ENCODE measurements around the gene PYGO2. TPM values are rescaled to one million over a fixed set of nuclear protein-coding genes. Genes with fewer than 3 reads are reported as not detected.

The PYGO2 gene, protein sequence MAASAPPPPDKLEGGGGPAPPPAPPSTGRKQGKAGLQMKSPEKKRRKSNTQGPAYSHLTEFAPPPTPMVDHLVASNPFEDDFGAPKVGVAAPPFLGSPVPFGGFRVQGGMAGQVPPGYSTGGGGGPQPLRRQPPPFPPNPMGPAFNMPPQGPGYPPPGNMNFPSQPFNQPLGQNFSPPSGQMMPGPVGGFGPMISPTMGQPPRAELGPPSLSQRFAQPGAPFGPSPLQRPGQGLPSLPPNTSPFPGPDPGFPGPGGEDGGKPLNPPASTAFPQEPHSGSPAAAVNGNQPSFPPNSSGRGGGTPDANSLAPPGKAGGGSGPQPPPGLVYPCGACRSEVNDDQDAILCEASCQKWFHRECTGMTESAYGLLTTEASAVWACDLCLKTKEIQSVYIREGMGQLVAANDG
- total RNA-seq, result 27.4 TPM
- long read RNA-seq, transcript PYGO2-202 (3 exons, 3,146 nt), result major isoform, 43 of 75 reads
- long read RNA-seq, partial matches to known transcripts, result 1 of 75 reads
- long read RNA-seq, other reads (novel, unspliced or antisense), result 31 of 75 reads

DNA sequence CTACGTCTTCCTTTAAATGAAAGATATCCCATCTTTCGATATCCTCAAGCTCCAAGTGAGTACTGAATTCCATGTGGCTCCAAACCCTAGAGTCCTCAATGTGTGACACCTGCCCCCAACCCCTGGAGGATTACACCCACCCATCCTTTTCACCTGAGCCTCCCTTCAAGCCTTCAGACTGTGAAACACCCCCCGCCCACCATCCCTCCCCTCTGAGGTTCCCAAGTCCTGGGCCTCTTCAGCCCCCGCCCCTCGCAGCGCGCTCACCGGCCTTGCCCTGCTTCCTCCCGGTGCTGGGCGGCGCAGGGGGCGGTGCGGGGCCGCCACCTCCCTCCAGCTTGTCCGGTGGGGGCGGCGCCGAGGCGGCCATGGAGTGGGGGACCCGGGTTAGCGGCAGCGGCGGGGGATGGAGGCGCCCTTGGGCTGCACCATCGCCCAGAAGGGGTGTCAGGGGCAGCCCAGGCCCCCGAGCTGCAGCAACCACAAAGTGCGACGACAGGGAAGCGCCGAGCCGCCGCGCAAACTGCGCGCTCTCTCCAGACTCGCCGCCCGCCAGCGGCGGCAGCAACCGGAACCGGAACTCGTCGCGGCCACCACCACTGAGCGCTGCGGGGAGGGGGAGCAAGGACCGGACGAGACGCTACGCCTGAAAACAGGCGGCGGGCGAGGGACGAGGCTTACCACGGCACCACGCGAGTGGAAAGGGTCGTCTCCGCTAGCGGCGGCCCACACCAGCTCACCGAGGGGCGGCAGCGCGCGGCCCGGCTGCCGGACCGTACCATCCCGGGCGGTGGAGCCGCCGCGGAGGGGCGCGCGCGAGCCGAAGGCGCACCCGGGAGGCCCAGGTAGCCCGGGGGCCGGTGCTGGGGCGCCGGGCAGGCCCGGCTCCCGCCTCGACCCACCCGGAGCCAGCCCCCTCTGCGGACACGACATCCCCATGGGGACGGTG, at the start of gene PYGO2:
TSS of gene PYGO2 (minus strand) at position 576 of the 949 bp plus-strand sequence. CDS start at position 370, 206 bp downstream.
- no peaks in the 10 kb centered on the region for H3K9me3 ChIP-seq
- DNase-seq (peak; percentile 88), ATAC-seq (peak; percentile 91 to 94)
- H3K4me3 ChIP-seq, result peak within 1 kb of the TSS; percentile 88
- H3K36me3 ChIP-seq, result peaks cover 58% of the 10 kb centered on the region
- intact Hi-C loops (cut with DNase I), result no loop called here
- peaks cover 32% of the 10 kb centered on the region for H3K4me1 ChIP-seq
- peak within 1 kb of the TSS; percentile 98 for H3K27ac ChIP-seq
- TF ChIP-seq, protein P1, sequence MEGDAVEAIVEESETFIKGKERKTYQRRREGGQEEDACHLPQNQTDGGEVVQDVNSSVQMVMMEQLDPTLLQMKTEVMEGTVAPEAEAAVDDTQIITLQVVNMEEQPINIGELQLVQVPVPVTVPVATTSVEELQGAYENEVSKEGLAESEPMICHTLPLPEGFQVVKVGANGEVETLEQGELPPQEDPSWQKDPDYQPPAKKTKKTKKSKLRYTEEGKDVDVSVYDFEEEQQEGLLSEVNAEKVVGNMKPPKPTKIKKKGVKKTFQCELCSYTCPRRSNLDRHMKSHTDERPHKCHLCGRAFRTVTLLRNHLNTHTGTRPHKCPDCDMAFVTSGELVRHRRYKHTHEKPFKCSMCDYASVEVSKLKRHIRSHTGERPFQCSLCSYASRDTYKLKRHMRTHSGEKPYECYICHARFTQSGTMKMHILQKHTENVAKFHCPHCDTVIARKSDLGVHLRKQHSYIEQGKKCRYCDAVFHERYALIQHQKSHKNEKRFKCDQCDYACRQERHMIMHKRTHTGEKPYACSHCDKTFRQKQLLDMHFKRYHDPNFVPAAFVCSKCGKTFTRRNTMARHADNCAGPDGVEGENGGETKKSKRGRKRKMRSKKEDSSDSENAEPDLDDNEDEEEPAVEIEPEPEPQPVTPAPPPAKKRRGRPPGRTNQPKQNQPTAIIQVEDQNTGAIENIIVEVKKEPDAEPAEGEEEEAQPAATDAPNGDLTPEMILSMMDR (IDR thresholded peaks at IDR 0.05), result peak; percentile 54
- no peaks in the 10 kb centered on the region for H3K27me3 ChIP-seq (ENCODE audit: low read depth)

DNA sequence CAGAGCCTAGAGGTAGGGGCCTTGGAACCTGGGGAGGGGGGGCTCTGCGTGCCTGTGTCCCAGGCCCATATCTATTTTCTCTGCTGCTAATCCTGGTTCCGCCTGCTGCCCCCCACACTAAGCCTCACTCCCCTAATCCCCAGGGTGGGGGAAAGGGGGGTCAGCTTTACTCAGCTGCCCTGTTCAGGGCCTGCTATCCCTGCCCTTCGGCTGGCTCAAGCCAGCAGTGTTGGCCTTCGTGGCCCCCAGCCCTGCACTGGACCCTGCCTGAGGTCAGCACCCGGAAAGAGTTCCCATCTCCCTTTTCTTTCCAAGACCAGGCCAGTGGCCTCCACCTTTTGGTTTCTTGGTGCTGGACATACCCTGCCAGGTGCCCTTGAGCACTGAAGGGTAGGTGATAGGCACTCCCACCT, 49.4 kb upstream of the PYGO2 start:
- Histone ChIP-seq H3K9me3 (no peaks in the 10 kb centered on the region), H3K36me3 (peaks cover 26% of the 10 kb centered on the region), H3K4me3 (peak overlapping the region; percentile 49), H3K27ac (peak overlapping the region; percentile 76), H3K4me1 (peaks cover 89% of the 10 kb centered on the region), H3K27me3 (ENCODE audit: low read depth) (no peaks in the 10 kb centered on the region)
- TF ChIP-seq, protein P1 (IDR thresholded peaks at IDR 0.05), result no peak
- DNase-seq (no peak), ATAC-seq (no peak)
- intact Hi-C loops (cut with DNase I), result no loop called here

DNA sequence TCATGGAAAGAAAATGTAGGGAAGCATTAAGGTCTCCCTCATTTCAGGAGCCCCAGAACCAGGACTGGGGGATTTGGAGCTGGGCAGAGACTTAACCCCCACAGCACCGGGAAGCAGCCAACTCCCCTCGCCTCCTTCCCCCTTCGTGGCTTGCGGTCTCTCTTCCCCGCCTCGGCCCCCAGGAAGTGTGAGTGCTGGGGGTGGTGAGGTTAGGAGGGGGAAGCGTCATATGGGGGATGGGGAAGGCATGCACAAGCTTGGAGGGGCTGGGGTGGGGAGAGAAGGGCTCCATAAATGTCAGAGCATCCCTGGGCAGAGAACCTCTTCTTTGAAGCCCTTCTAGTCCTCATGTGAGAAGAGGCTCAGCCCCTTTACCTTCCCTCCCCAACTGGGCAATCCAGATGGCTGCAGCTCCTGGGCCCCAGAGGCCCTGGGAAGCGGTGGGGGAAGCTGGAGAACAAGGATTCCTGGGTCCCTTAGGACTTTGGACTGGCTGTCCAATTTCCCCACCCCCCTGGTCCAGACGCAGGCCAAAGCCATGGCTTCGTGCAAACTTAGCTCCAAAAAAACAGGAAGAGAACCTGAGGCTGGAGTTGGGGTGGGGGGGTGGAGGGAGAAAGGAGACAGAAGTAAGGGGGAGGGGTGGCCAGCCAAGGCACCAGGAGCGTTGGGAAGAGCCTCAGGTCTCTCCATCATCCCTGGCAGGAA, 48.8 kb upstream of the PYGO2 start:
- DNase-seq, result no peak
- intact Hi-C loops (cut with DNase I), result no loop called here
- Histone ChIP-seq H3K9me3 (no peaks in the 10 kb centered on the region), H3K27ac (peak overlapping the region; percentile 76), H3K36me3 (peaks cover 20% of the 10 kb centered on the region), H3K4me1 (peaks cover 89% of the 10 kb centered on the region), H3K27me3 (ENCODE audit: low read depth) (no peaks in the 10 kb centered on the region), H3K4me3 (peak overlapping the region; percentile 49)
- no peak for ATAC-seq
- TF ChIP-seq, protein P1 (IDR thresholded peaks at IDR 0.05), result no peak

DNA sequence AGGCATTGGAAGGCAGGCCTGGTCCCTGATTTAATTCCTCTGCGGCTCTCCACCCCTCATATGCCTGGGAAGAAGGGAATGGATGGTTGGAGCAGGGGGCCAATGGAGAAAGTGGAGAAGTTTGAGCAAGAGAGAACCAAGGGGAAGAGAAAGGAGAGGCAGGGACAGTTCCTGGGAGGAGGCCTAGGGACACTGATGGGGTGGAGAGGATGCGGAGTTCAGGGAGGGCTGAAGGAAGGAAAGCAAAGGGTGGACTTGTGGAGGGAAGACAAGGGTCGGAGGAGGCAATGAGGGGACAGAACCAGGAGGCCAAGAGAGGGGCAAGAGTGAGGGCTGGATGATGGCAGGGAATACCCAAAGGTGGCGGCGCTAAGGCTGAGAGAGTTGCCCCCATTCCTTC, 48.2 kb upstream of the PYGO2 start:
- H3K27ac ChIP-seq, result peak overlapping the region; percentile 76

More for the DNA sequence above, 48.2 kb upstream of the PYGO2 start:
- H3K27me3 ChIP-seq (ENCODE audit: low read depth), result no peaks in the 10 kb centered on the region
- no peaks in the 10 kb centered on the region for H3K9me3 ChIP-seq
- intact Hi-C loops (cut with DNase I), result no loop called here
- ATAC-seq, result no peak
- peaks cover 13% of the 10 kb centered on the region for H3K36me3 ChIP-seq
- DNase-seq, result no peak
- TF ChIP-seq, protein P1 (IDR thresholded peaks at IDR 0.05), result no peak
- peak overlapping the region; percentile 49 for H3K4me3 ChIP-seq
- H3K4me1 ChIP-seq, result peaks cover 93% of the 10 kb centered on the region

Data from lower lobe of right lung (tissue), 2 donors.